ENCODE results near the gene POLR1B. TPM values are rescaled to one million over a fixed set of nuclear protein-coding genes. Genes with fewer than 3 reads are reported as not detected.

POLR1B gene
- total and polyA plus RNA-seq, 2 experiments from 2014 or later: 15.4 to 58.3 TPM

DNA sequence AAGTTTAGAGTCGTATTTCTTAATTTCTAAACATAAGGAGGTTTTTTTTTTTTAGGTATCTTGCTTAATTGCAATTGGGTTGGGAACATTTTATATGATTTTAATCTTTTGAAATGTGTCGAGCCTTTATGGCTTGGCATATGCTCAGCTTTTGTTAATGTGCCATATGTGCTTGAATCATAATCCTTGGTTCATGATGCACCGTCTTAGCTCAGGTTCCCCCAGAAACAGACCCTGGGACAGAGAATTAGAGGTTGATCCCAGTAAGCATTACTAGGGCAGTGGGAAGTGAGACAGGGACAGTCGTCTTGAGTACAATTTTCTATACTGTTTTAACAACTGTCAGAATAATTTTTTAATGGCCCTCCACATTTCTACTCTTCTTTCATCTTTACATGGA, 51.5 kb downstream of the POLR1B start (continued):
- TF ChIP-seq, protein P1, sequence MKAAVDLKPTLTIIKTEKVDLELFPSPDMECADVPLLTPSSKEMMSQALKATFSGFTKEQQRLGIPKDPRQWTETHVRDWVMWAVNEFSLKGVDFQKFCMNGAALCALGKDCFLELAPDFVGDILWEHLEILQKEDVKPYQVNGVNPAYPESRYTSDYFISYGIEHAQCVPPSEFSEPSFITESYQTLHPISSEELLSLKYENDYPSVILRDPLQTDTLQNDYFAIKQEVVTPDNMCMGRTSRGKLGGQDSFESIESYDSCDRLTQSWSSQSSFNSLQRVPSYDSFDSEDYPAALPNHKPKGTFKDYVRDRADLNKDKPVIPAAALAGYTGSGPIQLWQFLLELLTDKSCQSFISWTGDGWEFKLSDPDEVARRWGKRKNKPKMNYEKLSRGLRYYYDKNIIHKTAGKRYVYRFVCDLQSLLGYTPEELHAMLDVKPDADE (IDR thresholded peaks at IDR 0.05): no peak
- TF ChIP-seq CREB1 (CRISPR knock-in tag; IDR thresholded peaks at IDR 0.05; ENCODE audit: low read depth): no peak
- TF ChIP-seq JUNB (IDR thresholded peaks at IDR 0.05; ENCODE audit: unreplicated experiment): no peak
- TF ChIP-seq POLR2AphosphoS5 (IDR thresholded peaks at IDR 0.05; ENCODE audit: low read depth): no peak
- TF ChIP-seq, protein P2, sequence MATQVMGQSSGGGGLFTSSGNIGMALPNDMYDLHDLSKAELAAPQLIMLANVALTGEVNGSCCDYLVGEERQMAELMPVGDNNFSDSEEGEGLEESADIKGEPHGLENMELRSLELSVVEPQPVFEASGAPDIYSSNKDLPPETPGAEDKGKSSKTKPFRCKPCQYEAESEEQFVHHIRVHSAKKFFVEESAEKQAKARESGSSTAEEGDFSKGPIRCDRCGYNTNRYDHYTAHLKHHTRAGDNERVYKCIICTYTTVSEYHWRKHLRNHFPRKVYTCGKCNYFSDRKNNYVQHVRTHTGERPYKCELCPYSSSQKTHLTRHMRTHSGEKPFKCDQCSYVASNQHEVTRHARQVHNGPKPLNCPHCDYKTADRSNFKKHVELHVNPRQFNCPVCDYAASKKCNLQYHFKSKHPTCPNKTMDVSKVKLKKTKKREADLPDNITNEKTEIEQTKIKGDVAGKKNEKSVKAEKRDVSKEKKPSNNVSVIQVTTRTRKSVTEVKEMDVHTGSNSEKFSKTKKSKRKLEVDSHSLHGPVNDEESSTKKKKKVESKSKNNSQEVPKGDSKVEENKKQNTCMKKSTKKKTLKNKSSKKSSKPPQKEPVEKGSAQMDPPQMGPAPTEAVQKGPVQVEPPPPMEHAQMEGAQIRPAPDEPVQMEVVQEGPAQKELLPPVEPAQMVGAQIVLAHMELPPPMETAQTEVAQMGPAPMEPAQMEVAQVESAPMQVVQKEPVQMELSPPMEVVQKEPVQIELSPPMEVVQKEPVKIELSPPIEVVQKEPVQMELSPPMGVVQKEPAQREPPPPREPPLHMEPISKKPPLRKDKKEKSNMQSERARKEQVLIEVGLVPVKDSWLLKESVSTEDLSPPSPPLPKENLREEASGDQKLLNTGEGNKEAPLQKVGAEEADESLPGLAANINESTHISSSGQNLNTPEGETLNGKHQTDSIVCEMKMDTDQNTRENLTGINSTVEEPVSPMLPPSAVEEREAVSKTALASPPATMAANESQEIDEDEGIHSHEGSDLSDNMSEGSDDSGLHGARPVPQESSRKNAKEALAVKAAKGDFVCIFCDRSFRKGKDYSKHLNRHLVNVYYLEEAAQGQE (IDR thresholded peaks at IDR 0.05; ENCODE audit: unreplicated experiment): no peak
- TF ChIP-seq EZH2 (IDR thresholded peaks at IDR 0.05; ENCODE audit: low read depth, unreplicated experiment): no peak

DNA sequence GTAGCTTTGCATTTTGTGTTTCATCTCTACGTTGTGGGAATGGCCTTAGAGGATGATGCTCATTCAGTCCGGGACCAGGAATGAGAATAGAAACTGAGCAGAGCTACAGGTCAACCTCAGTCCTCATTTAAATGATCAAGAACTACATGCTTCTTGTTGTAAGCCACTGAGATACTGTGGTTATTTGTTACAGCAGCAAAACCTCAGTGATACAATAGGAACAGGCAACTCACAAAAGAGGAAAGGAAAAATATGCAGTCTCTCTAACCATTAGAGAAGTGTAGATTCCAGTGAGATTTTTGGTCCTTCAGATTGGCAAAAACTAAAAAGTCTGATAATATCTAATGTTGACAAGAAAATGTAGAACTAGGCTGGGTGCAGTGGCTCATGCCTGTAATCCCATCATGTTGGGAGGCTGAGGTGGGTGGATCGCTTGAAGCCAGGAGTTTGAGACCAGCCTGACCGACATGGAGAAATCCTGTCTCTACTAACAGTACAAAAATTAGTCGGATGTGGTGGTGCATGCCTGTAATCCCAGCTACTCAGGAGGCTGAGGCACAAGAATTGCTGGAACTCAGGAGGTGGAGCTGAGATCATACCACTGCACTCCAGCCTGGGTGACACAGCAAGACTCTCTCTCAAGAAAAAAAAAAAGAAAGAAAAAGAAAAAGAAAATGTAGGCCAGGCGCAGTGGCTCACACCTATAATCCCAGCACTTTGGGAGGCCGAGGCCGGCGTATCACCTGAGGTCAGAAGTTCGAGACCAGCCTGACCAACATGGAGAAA, 55.5 kb downstream of the POLR1B start:
- Histone ChIP-seq H3K9me2 (ENCODE audit: insufficient read depth) (no peaks in the 10 kb centered on the region), H3K36me3 (ENCODE audit: insufficient read depth) (no peaks in the 10 kb centered on the region), H3K4me1 (ENCODE audit: insufficient read depth) (no peaks in the 10 kb centered on the region), H3F3A (replicated peaks; ENCODE audit: low read depth) (no peaks in the 10 kb centered on the region), H3K27ac (ENCODE audit: low read depth) (no peak overlapping the region), H3K4me2 (no peak overlapping the region), H2AFZ (no peak overlapping the region), H3K4me3 (no peak overlapping the region), H3K27me3 (ENCODE audit: insufficient read depth) (no peaks in the 10 kb centered on the region), H3K79me2 (replicated peaks; ENCODE audit: insufficient read depth) (no peaks in the 10 kb centered on the region), H4K20me1 (replicated peaks; ENCODE audit: insufficient read depth) (no peaks in the 10 kb centered on the region)
- DNase-seq (ENCODE audit: low spot score) (no peak), ATAC-seq (no peak)
- Mint-ChIP-seq H3K9me3 (no peaks in the 10 kb centered on the region), H3K27me3 (ENCODE audit: insufficient read depth, low read depth, poor library complexity) (peaks cover 2% of the 10 kb centered on the region), H3K4me3 (no peak overlapping the region), H3K27ac (no peak overlapping the region), H3K4me1 (peaks cover 2% of the 10 kb centered on the region; the same call in 2 of the 3 replicates), H3K36me3 (ENCODE audit: low read depth) (no peaks in the 10 kb centered on the region; the same call in 2 of the 3 replicates)
- TF ChIP-seq, protein P2 (IDR thresholded peaks at IDR 0.05; ENCODE audit: unreplicated experiment): no peak
- TF ChIP-seq, protein P3, sequence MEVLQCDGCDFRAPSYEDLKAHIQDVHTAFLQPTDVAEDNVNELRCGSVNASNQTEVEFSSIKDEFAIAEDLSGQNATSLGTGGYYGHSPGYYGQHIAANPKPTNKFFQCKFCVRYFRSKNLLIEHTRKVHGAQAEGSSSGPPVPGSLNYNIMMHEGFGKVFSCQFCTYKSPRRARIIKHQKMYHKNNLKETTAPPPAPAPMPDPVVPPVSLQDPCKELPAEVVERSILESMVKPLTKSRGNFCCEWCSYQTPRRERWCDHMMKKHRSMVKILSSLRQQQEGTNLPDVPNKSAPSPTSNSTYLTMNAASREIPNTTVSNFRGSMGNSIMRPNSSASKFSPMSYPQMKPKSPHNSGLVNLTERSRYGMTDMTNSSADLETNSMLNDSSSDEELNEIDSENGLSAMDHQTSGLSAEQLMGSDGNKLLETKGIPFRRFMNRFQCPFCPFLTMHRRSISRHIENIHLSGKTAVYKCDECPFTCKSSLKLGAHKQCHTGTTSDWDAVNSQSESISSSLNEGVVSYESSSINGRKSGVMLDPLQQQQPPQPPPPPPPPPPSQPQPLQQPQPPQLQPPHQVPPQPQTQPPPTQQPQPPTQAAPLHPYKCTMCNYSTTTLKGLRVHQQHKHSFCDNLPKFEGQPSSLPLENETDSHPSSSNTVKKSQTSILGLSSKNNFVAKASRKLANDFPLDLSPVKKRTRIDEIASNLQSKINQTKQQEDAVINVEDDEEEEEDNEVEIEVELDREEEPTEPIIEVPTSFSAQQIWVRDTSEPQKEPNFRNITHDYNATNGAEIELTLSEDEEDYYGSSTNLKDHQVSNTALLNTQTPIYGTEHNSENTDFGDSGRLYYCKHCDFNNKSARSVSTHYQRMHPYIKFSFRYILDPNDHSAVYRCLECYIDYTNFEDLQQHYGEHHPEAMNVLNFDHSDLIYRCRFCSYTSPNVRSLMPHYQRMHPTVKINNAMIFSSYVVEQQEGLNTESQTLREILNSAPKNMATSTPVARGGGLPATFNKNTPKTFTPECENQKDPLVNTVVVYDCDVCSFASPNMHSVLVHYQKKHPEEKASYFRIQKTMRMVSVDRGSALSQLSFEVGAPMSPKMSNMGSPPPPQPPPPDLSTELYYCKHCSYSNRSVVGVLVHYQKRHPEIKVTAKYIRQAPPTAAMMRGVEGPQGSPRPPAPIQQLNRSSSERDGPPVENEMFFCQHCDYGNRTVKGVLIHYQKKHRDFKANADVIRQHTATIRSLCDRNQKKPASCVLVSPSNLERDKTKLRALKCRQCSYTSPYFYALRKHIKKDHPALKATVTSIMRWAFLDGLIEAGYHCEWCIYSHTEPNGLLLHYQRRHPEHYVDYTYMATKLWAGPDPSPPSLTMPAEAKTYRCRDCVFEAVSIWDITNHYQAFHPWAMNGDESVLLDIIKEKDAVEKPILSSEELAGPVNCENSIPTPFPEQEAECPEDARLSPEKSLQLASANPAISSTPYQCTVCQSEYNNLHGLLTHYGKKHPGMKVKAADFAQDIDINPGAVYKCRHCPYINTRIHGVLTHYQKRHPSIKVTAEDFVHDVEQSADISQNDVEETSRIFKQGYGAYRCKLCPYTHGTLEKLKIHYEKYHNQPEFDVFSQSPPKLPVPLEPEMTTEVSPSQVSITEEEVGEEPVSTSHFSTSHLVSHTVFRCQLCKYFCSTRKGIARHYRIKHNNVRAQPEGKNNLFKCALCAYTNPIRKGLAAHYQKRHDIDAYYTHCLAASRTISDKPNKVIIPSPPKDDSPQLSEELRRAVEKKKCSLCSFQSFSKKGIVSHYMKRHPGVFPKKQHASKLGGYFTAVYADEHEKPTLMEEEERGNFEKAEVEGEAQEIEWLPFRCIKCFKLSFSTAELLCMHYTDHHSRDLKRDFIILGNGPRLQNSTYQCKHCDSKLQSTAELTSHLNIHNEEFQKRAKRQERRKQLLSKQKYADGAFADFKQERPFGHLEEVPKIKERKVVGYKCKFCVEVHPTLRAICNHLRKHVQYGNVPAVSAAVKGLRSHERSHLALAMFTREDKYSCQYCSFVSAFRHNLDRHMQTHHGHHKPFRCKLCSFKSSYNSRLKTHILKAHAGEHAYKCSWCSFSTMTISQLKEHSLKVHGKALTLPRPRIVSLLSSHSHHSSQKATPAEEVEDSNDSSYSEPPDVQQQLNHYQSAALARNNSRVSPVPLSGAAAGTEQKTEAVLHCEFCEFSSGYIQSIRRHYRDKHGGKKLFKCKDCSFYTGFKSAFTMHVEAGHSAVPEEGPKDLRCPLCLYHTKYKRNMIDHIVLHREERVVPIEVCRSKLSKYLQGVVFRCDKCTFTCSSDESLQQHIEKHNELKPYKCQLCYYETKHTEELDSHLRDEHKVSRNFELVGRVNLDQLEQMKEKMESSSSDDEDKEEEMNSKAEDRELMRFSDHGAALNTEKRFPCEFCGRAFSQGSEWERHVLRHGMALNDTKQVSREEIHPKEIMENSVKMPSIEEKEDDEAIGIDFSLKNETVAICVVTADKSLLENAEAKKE (CRISPR knock-in tag; IDR thresholded peaks at IDR 0.05): no peak
- no peak for TF ChIP-seq JUNB (IDR thresholded peaks at IDR 0.05; ENCODE audit: unreplicated experiment)
- TF ChIP-seq ZNF331 (CRISPR knock-in tag; IDR thresholded peaks at IDR 0.05; ENCODE audit: low read depth): no peak
- TF ChIP-seq ZNF114 (CRISPR knock-in tag; IDR thresholded peaks at IDR 0.05): no peak

Data from GM23338 (cell line).